Peyer's patch (tissue), 4 donors: Measurements from ENCODE around the gene PTPN3.

ENCODE experiments used
- POLR2A ChIP-seq, 2 donors: fragments of 450-650 bp; IDR thresholded peaks; one replicate each; pipeline ENCODE4 v1.5.1; 2017; ENCODE audit warnings: antibody characterized with exemption in 2 of 2, mild to moderate bottlenecking in 2 of 2, moderate library complexity in 2 of 2
- TF ChIP-seq, protein P1 (sequence below), 6 experiments: fragments of 450-650 bp in 4 of 6; fragments of 200-600 bp in 2 of 6; sonication (generic) in 1 of 6; IDR thresholded peaks; one replicate each; pipeline ENCODE4 v1.5.1; 2017 to 2019; ENCODE audit warnings: antibody characterized with exemption in 6 of 6, mild to moderate bottlenecking in 3 of 6, moderate library complexity in 1 of 6

DNA sequence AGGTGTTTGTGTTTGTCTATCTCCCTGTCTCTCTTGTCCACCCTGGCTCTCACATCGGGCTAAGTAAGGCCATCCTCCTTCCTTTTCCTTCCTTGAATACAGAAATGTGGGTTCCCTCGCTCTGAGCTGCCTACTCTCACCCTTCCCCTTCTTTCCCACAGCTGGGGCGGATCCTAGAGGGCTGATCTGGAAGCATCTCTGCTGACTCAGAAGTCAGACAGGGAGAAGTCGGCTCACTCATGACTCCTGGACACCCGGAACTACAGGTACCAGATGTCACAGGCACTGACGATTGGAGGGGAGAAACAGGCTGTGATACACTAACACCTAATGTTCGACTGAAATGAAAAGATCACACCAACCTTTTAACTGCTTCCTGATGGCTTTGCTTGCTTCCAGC lies 41.3 kb downstream of the PTPN3 start:
- TF ChIP-seq, protein P1, sequence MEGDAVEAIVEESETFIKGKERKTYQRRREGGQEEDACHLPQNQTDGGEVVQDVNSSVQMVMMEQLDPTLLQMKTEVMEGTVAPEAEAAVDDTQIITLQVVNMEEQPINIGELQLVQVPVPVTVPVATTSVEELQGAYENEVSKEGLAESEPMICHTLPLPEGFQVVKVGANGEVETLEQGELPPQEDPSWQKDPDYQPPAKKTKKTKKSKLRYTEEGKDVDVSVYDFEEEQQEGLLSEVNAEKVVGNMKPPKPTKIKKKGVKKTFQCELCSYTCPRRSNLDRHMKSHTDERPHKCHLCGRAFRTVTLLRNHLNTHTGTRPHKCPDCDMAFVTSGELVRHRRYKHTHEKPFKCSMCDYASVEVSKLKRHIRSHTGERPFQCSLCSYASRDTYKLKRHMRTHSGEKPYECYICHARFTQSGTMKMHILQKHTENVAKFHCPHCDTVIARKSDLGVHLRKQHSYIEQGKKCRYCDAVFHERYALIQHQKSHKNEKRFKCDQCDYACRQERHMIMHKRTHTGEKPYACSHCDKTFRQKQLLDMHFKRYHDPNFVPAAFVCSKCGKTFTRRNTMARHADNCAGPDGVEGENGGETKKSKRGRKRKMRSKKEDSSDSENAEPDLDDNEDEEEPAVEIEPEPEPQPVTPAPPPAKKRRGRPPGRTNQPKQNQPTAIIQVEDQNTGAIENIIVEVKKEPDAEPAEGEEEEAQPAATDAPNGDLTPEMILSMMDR (IDR thresholded peaks at IDR 0.05), result no peak
- TF ChIP-seq POLR2A (IDR thresholded peaks at IDR 0.05), result no peak
